GM18868 (cell line): ENCODE measurements around the gene PTGS1.
"Not testable (repeated sequence)": the region's sequence is repeated elsewhere in the genome, so short reads cannot be mapped to it uniquely, and the experiment has no call there.

Experiments
- ATAC-seq: cut with Tn5 transposase; IDR thresholded peaks from one replicate; pipeline ENCODE4 v1.9.1; 2021; ENCODE audit warnings: mild to moderate bottlenecking, moderate library complexity; ENCODE audit not compliant: unreplicated experiment

Gene PTGS1

DNA sequence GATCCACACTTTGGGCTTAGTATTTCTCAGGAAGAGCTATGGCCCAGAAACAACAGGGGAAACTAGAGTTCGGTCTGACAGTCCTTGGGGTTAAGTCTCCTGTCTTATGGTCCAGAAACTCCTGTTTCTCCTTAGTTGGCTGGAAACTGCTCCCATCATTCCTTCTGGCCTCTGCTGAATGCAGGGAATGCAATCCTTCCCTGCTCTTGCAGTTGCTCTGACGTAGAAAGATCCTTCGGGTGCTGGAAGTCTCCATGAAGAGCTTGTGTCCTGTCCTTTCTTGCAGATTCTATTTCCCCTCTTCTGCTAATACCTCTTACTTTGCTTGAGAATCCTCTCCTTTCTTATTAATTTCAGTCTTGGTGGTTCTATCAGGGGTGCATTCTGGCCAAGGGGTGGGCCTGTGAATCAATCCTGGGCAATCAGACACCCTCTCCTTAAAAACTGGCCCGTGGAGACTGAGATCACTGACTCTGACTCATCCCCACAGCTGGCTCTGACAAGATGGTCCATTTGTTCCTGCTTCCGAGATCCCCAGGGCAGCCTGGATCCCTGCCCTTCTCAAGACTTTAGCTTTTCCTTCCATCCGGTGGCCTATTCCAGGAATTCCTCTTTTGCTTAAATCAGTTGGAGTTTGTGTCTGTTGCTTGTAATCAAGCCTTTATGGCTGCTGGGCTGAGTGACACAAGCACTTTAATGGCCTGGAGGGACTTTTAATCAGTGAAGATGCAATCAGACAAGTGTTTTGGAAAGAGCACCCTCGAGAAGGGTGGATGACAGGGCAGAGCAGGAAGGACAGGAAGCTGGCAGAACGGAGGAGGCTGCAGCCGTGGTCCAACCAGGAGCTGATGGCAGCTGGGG lies 23.7 kb downstream of the PTGS1 start:
- no peak for ATAC-seq

- no peak for ATAC-seq
These were observed 25.9 kb downstream of the PTGS1 start for GRCh38 chr9:122396614-122397148.

DNA sequence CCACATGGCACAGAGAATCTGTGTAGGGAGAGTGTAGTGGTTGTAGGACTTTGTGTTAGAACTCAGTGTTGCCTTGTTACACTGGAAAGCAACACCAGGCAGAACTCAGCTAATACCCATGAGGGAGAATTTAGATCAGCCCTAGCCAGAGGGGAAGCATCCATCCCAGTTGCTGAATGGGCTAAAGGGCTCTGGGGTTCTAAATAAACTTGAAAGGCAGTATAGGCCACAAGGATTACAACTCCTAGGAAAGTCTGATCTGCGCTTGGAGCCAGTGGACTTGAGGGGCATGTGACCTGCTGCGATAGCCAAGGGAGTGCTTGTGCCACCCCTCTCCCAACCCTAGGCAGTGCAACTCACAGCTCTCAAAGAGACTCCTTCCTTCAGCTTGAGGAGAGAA lies 26.9 kb downstream of the PTGS1 start:
- ATAC-seq = no peak

DNA sequence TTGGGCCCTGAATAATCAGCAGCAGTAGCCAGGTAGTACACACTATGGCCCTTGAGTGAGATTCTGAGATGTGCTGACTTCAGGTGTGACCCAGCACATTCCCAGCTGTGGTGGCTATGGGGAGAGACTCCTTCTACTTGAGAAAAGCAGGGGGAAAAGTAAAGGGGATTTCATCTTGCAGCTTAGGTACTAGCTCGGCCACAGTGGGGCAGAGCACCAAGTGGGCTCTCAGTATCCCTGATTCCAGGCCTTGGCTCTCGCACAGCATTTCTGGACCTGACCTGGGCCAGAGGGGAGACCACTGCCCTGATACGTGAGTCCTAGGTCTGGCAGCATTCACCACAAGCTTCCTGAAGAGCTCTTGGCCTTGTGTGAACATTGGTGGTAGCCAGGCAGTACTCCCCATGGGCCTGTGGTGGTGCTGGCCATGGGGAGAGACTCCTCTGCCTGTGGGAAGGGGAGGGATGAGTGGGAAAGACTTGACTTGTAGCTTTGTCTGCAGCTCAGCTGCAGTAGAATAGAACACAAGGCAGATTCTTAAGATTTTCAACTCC lies 27.6 kb downstream of the PTGS1 start:
- ATAC-seq = no peak

DNA sequence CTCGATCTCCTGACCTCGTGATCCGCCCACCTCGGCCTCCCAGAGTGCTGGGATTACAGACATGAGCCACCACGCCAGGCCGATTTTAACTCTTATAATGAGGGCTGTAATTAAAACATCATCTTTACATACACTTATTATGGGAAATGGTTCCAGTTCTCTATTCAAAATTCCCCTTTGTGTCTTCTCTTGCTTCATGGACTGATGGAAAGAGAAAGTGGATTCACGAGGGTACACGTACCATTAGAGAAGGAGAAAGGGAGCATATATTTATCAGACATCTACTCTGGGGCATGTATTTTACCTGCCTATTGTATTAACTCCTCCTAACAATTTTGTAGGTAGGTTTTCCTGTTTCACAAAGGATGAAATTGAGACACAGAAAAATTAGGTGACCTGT lies 31.1 kb downstream of the PTGS1 start:
- no peak for ATAC-seq

- ATAC-seq = no peak
These were observed 31.6 kb downstream of the PTGS1 start for GRCh38 chr9:122402403-122402871.

DNA sequence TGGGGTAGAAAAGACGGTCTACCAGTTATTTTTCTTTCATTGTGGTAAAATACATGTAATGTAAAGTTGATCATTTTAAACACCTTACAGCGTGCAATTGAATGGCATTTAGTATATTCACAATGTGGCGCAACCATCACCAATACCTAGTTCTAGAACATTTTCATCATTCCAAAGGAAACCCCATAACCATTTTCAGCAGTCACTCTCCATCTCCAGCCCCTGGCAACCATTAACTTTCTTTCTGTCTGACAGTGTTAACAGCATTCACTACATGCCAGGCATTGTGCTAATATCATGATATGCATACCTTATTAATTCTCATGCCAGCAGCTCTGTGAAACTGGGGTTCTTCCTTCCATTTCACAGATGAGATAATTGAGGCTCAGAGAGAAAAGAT lies 32.0 kb downstream of the PTGS1 start:
- no peak for ATAC-seq

DNA sequence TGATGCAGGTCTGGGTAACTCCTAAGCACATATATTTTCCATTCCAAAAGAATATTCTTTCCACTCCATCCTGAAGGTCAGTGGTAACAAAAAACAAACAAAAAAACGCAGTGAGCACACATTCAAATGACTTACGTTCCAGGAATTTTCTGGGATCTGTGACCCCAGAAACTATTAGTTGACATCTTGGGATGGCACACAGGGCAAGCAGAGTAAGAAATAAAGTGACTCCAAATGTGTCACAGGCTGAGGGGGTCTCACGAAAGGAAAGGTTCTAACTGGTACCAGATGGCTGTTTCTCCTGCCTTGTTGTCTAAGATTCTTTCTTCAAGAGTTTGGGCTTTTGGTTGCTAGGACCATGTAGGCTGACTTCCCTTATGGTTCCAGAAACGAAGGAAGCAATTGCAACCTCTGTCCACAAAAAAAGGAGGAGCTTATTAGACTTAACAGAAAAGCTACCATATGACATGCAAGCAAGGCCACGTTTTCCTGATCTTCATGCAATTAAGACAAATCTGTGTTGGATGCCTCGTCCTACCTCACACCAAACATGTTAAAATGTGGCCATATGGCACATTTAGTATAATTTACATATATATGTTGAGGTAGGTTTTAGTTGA lies 32.7 kb downstream of the PTGS1 start:
- no peak for ATAC-seq

GRCh38 chr9:122405304-122406069 lies 34.7 kb downstream of the PTGS1 start:
- not testable (repeated sequence) for ATAC-seq

GRCh38 chr9:122406070-122406890 lies 35.5 kb downstream of the PTGS1 start:
- no peak for ATAC-seq

DNA sequence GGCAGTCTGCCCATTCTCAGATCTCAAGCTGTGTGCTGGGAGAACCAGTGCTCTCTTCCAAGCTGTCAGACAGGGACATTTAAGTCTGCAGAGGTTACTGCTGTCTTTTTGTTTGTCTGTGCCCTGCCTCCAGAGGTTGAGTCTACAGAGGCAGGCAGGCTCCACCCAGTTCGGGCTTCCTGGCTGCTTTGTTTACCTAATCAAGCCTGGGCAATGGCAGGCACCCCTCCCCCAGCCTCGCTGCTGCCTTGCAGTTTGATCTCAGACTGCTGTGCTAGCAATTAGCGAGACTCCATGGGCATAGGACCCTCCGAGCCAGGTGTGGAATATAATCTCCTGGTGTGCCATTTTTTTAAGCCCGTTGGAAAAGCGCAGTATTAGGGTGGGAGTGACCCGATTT lies 43.3 kb downstream of the PTGS1 start:
- ATAC-seq = not testable (repeated sequence)

DNA sequence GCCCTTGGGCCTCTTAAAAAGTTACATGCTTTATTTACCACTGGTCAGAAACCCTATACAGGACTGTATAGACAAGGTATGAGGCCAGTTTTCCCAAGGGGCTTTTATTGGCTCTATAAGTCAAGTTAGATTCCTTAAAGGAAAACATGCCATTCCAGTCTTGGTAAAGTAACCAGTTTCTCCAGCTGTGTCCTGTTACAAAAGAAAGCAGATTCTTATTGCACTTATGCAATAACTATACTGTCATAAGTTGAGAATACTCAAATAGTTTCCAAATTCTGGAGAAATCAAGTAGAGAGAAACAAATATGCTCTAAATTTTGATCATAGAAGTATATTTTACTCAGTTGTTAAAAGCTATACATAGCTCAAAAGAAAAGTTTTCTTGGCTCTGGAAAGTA lies 47.2 kb downstream of the PTGS1 start:
- ATAC-seq = no peak

DNA sequence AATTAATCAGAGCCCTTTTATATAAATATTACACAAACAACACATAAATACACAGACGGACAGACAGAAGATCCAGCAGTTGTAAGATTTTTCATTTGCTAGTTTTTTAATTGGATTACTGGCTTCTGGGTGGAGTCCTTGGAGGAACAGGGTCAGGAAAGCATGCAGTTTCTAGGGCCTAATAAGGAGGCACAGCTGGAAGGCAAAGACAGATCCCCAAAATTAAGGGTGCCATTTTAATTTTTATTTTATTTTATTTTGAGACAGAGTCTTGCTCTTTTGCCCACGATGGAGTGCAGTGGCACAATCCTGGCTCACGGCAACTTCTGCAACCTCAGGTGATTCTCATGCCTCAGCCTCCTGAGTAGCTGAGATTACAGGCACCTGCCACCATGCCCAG lies 49.5 kb downstream of the PTGS1 start:
- ATAC-seq = no peak

DNA sequence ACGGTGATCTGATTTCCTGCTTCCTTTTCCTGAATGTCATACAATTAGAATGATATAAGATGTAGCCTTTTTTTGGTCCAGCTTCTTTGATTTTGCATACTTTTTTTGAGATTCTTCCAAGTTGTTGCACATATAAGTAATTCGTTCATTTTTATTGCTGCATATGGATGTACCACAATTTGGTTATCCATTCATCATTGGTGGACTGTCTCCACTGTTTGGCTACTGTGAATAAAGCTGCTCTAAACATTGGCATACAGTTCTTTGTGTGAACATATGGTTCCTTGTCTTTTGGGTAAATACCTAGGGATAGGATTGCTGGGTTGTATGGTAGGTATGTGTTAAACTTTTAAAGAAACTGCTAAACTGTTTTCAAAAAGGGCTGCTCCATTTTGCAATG lies 54.3 kb downstream of the PTGS1 start:
- ATAC-seq = no peak

DNA sequence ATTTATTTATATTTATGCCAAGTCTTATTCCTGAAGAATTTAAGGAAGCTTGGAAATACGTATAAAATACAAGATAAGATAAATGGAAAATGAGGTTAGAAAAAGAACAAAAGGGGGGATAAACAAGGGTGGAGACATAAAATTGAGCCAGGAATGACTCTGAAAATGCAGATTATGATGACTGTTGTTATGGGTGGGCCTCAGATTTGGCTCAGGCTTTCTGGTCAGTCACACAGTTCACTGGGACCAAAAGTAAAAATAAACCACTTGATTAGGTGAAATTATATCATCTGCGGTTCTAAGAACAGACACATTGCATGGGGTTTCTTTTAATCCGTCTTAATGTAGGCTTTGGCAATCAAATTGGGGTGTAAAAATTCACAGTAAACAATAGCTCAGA lies 55.9 kb downstream of the PTGS1 start:
- ATAC-seq = no peak

DNA sequence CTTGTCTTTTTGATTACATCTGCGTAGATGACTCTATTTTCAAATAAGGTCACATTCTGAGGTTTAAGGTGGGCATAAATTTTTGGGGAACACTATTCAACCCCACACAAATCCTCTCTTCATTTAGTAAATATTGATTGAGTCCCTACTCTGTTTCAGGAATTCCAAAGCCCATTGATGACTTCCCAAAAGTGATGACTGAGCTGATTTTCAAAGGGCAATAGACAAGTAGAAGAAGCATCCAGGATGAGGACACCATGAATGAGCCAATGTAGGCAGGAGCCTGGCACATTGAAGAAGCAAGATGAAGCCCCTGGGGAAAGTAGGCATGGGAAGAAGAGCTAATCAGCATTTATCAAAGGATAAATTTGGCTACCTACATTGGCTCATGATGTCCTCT lies 71.7 kb downstream of the PTGS1 start:
- no peak for ATAC-seq

GRCh38 chr9:122444041-122444733 lies 73.4 kb downstream of the PTGS1 start:
- no peak for ATAC-seq
